Measurements from ENCODE around the gene SLC19A1. TPM values are rescaled to one million over a fixed set of nuclear protein-coding genes. Genes with fewer than 3 reads are reported as not detected.

Gene SLC19A1
- polyA plus RNA-seq, 3 donors, result 25.0 to 53.0 (median 39.9) TPM

- H3K79me2 ChIP-seq (ENCODE audit: insufficient read depth, low read length), result no peaks in the 10 kb centered on the region
- H3K4me1 ChIP-seq (ENCODE audit: control insufficient read depth in 1 of 2, insufficient read depth in 2 of 2, low read length in 2 of 2), result peaks cover 10 to 12% of the 10 kb centered on the region in 2 donors
- Mint-ChIP-seq H3K4me1 (peaks cover 11% of the 10 kb centered on the region), H3K27me3 (ENCODE audit: low read depth in 3 of 3) (peaks cover 2% of the 10 kb centered on the region in 3 donors), H3K4me3 (no peak overlapping the region), H3K9me3 (peaks cover 0 to 3% (median 0%) of the 10 kb centered on the region in 7 donors), H3K36me3 (no peaks in the 10 kb centered on the region), H3K27ac (no peak overlapping the region)
- H3K4me2 ChIP-seq (replicated peaks; ENCODE audit: extremely low read depth, low read length, poor library complexity, severe bottlenecking), result no peak overlapping the region
- H3K27ac ChIP-seq (ENCODE audit: low read depth in 1 of 2, low read length in 2 of 2), result no peak overlapping the region
- TF ChIP-seq, protein P1, sequence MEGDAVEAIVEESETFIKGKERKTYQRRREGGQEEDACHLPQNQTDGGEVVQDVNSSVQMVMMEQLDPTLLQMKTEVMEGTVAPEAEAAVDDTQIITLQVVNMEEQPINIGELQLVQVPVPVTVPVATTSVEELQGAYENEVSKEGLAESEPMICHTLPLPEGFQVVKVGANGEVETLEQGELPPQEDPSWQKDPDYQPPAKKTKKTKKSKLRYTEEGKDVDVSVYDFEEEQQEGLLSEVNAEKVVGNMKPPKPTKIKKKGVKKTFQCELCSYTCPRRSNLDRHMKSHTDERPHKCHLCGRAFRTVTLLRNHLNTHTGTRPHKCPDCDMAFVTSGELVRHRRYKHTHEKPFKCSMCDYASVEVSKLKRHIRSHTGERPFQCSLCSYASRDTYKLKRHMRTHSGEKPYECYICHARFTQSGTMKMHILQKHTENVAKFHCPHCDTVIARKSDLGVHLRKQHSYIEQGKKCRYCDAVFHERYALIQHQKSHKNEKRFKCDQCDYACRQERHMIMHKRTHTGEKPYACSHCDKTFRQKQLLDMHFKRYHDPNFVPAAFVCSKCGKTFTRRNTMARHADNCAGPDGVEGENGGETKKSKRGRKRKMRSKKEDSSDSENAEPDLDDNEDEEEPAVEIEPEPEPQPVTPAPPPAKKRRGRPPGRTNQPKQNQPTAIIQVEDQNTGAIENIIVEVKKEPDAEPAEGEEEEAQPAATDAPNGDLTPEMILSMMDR (IDR thresholded peaks at IDR 0.05), result no peak
- WGBS (ENCODE audit: insufficient coverage), result 94% methylated on average over 37 of the region's 42 CpGs
- no peaks in the 10 kb centered on the region for H3K27me3 ChIP-seq (ENCODE audit: control insufficient read depth in 2 of 2, insufficient read depth in 2 of 2, low read length in 2 of 2)
- DNase-seq, result no peak
- H3K9ac ChIP-seq (ENCODE audit: insufficient read depth, low read length, poor library complexity, severe bottlenecking), result no peak overlapping the region
- H3K9me3 ChIP-seq (replicated peaks in 1 of 2; ENCODE audit: control insufficient read depth in 1 of 2, insufficient read depth in 1 of 2, low read length in 2 of 2), result no peaks in the 10 kb centered on the region
- no peaks in the 10 kb centered on the region for H4K20me1 ChIP-seq (ENCODE audit: insufficient read depth, low read length)
- no peaks in the 10 kb centered on the region for H3K36me3 ChIP-seq (replicated peaks in 1 of 2; ENCODE audit: control insufficient read depth in 1 of 2, insufficient read depth in 2 of 2, low read length in 2 of 2)
- H2AFZ ChIP-seq (ENCODE audit: insufficient read depth, low read depth, low read length, poor library complexity, severe bottlenecking), result no peak overlapping the region
- no peak overlapping the region for H3K4me3 ChIP-seq (replicated peaks in 1 of 3; ENCODE audit: low read depth in 2 of 3, low read length in 3 of 3)
- intact Hi-C loops (cut with micrococcal nuclease), result no loop called here
Measured at GRCh38 chr21:45472445-45473365, 69.5 kb downstream of the SLC19A1 start.

DNA sequence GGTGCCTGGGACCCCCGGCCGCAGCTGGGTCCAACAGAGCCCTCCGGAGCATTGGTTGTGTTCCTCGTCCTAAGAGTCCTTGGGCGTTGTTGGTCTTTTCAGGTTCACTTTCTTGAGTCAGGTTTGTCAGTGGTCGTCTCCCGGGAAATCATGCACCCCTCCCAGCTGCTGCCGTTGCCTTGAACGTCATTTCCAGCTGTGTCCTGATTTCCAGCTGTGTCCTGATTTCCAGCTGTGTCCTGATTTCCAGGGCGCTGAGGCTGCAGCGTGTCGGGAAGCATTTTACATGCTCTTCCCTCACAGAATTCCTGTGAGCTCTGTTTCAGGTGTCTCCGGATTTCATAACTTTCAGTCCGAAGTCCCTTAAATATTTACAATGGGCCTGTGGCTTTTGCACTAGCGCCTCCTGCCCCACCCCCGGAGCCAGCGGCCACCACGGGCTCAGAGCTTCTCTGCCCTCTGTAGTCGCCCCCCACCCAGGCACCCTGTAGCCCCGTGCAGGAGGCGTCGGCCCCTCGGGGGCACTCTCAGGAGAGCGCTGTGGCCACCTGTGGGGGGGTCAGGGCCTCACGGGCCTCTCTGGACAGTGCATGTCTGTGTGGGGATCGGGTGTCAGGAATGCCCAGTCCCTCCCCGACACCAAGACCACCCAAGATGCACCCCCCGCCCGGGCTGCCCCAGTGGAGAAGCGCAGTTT lies 70.6 kb downstream of the SLC19A1 start:
- H3K4me2 ChIP-seq (replicated peaks; ENCODE audit: extremely low read depth, low read length, poor library complexity, severe bottlenecking), result no peak overlapping the region
- no peak overlapping the region for H3K27ac ChIP-seq (ENCODE audit: low read depth in 1 of 2, low read length in 2 of 2)

More for the DNA sequence above, 70.6 kb downstream of the SLC19A1 start:
- Histone ChIP-seq H3K9me3 (replicated peaks in 1 of 2; ENCODE audit: control insufficient read depth in 1 of 2, insufficient read depth in 1 of 2, low read length in 2 of 2) (no peaks in the 10 kb centered on the region), H3K4me3 (replicated peaks in 1 of 3; ENCODE audit: low read depth in 2 of 3, low read length in 3 of 3) (no peak overlapping the region), H3K36me3 (replicated peaks in 1 of 2; ENCODE audit: control insufficient read depth in 1 of 2, insufficient read depth in 2 of 2, low read length in 2 of 2) (no peaks in the 10 kb centered on the region), H3K4me1 (ENCODE audit: control insufficient read depth in 1 of 2, insufficient read depth in 2 of 2, low read length in 2 of 2) (peaks cover 0 to 2% of the 10 kb centered on the region in 2 donors), H4K20me1 (ENCODE audit: insufficient read depth, low read length) (no peaks in the 10 kb centered on the region), H3K79me2 (ENCODE audit: insufficient read depth, low read length) (no peaks in the 10 kb centered on the region), H3K27me3 (ENCODE audit: control insufficient read depth in 2 of 2, insufficient read depth in 2 of 2, low read length in 2 of 2) (no peaks in the 10 kb centered on the region), H2AFZ (ENCODE audit: insufficient read depth, low read depth, low read length, poor library complexity, severe bottlenecking) (no peak overlapping the region), H3K9ac (ENCODE audit: insufficient read depth, low read length, poor library complexity, severe bottlenecking) (no peak overlapping the region)
- Mint-ChIP-seq H3K4me1 (peaks cover 4% of the 10 kb centered on the region), H3K27me3 (ENCODE audit: low read depth in 3 of 3) (peaks cover 2 to 6% (median 2%) of the 10 kb centered on the region in 3 donors), H3K27ac (no peak overlapping the region), H3K9me3 (peaks cover 0 to 3% (median 0%) of the 10 kb centered on the region in 7 donors), H3K36me3 (no peaks in the 10 kb centered on the region), H3K4me3 (no peak overlapping the region)
- TF ChIP-seq, protein P1 (IDR thresholded peaks at IDR 0.05), result no peak
- intact Hi-C loops (cut with micrococcal nuclease), result no loop called here
- no peak for DNase-seq
- 90% methylated on average over 23 of the region's 30 CpGs for WGBS (ENCODE audit: insufficient coverage)
